ENCODE measurements around the gene IQSEC3. TPM values are rescaled to one million over a fixed set of nuclear protein-coding genes. Genes with fewer than 3 reads are reported as not detected.

IQSEC3 gene
- total and polyA plus RNA-seq, 2 of the 13 experiments (the other 11 are each of a cell fraction or from before 2014, with no cell fraction given), result not detected

GRCh38 chr12:145369-145960 is 78.9 kb downstream of the IQSEC3 start (continued):
- TF ChIP-seq SNAPC4 (CRISPR knock-in tag; IDR thresholded peaks at IDR 0.05) (no peak), ZBED4 (CRISPR knock-in tag; IDR thresholded peaks at IDR 0.05; ENCODE audit: borderline replicate concordance) (no peak), ZFP41 (CRISPR knock-in tag; IDR thresholded peaks at IDR 0.05; ENCODE audit: borderline replicate concordance) (no peak), ZFYVE20 (CRISPR knock-in tag; IDR thresholded peaks at IDR 0.05; ENCODE audit: borderline replicate concordance, low read depth) (no peak), NFKB2 (CRISPR knock-in tag; IDR thresholded peaks at IDR 0.05; ENCODE audit: borderline replicate concordance) (peak; percentile 26; the same call in 1 of the 2 replicates), ZNF775 (CRISPR knock-in tag; IDR thresholded peaks at IDR 0.05; ENCODE audit: borderline replicate concordance) (no peak), ZNF207 (IDR thresholded peaks at IDR 0.05; ENCODE audit: borderline replicate concordance) (no peak), PRPF4 (IDR thresholded peaks at IDR 0.05; ENCODE audit: low read depth, low read length, poor library complexity, severe bottlenecking) (no peak), ZNF318 (CRISPR knock-in tag; IDR thresholded peaks at IDR 0.05) (no peak), DMAP1 (CRISPR knock-in tag; IDR thresholded peaks at IDR 0.05) (peak; percentile 33; the same call in 1 of the 2 replicates), DPF2 (CRISPR knock-in tag; IDR thresholded peaks at IDR 0.05; ENCODE audit: borderline replicate concordance, low read depth) (no peak)
